RWPE2 (cell line): ENCODE data around the gene ZIM2.

ENCODE experiments used
- ATAC-seq: fragments of 200-7000 bp; cut with Tn5 transposase; 3 replicates; pipeline ENCODE4 v1.9.1; 2021; ENCODE audit warnings: low read depth
- DNase-seq: peaks from one replicate; pipeline ENCODE4 v3.0.0-alpha.2; 2020; ENCODE audit warnings: low spot score
- H3K27ac ChIP-seq: fragments of 450-650 bp; 2 replicates; pipeline ENCODE4 v1.5.1; 2017; ENCODE audit warnings: mild to moderate bottlenecking; ENCODE audit not compliant: poor library complexity, severe bottlenecking
- H3K27me3 ChIP-seq: fragments of 250-450 bp; sonication (Bioruptor Pico); 2 replicates; pipeline ENCODE4 v1.5.1; 2021; ENCODE audit warnings: mild to moderate bottlenecking, moderate library complexity; ENCODE audit not compliant: insufficient read depth, poor library complexity, severe bottlenecking
- H3K36me3 ChIP-seq: fragments of 250-450 bp; sonication (Bioruptor Pico); 2 replicates; pipeline ENCODE4 v1.5.1; 2020; ENCODE audit warnings: low read depth, mild to moderate bottlenecking, moderate library complexity
- H3K4me1 ChIP-seq: fragments of 250-450 bp; sonication (Bioruptor Pico); 2 replicates; pipeline ENCODE4 v1.5.1; 2021; ENCODE audit warnings: mild to moderate bottlenecking, moderate library complexity; ENCODE audit not compliant: insufficient read depth, poor library complexity, severe bottlenecking
- H3K4me3 ChIP-seq: fragments of 250-450 bp; sonication (Bioruptor Pico); 2 replicates; pipeline ENCODE4 v1.5.1; 2021; ENCODE audit warnings: mild to moderate bottlenecking, moderate library complexity; ENCODE audit not compliant: severe bottlenecking
- H3K9me3 ChIP-seq: fragments of 250-450 bp; sonication (Bioruptor Pico); 2 replicates; pipeline ENCODE4 v1.5.1; 2021; ENCODE audit warnings: mild to moderate bottlenecking, moderate library complexity; ENCODE audit not compliant: severe bottlenecking
- TF ChIP-seq, protein P1 (sequence below): fragments of 450-650 bp; IDR thresholded peaks from one replicate; pipeline ENCODE4 v1.5.1; 2017; ENCODE audit warnings: mild to moderate bottlenecking, moderate library complexity; ENCODE audit not compliant: poor library complexity, severe bottlenecking

The ZIM2 gene

DNA sequence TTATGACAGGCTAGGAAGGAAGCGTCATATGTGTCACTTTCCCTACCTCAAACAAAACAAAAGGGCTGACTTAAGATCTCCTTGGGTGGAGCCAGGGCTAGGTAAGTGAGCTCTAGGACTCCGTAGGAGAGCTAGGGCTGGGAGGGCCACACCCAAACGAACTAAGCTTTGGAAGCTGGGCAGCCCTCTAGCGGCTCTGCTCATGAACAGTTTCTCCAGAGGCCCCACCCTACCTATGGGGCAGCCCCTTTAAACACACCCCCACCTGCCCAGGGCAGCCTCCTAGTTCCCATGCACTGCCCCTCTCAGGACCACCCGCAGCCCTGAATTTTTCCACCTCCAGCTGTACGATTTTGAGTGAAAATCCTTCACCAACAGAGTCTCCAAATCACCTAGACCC lies 3.5 kb downstream of the ZIM2 start:
- H3K27me3 ChIP-seq: no peaks in the 10 kb centered on the region
- H3K9me3 ChIP-seq: peaks cover 7% of the 10 kb centered on the region
- peak overlapping the region; percentile 32 for H3K4me3 ChIP-seq
- TF ChIP-seq, protein P1, sequence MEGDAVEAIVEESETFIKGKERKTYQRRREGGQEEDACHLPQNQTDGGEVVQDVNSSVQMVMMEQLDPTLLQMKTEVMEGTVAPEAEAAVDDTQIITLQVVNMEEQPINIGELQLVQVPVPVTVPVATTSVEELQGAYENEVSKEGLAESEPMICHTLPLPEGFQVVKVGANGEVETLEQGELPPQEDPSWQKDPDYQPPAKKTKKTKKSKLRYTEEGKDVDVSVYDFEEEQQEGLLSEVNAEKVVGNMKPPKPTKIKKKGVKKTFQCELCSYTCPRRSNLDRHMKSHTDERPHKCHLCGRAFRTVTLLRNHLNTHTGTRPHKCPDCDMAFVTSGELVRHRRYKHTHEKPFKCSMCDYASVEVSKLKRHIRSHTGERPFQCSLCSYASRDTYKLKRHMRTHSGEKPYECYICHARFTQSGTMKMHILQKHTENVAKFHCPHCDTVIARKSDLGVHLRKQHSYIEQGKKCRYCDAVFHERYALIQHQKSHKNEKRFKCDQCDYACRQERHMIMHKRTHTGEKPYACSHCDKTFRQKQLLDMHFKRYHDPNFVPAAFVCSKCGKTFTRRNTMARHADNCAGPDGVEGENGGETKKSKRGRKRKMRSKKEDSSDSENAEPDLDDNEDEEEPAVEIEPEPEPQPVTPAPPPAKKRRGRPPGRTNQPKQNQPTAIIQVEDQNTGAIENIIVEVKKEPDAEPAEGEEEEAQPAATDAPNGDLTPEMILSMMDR: no peak
- no peak for ATAC-seq
- H3K36me3 ChIP-seq: no peaks in the 10 kb centered on the region
- DNase-seq: no peak
- no peaks in the 10 kb centered on the region for H3K4me1 ChIP-seq
- H3K27ac ChIP-seq: no peak overlapping the region

DNA sequence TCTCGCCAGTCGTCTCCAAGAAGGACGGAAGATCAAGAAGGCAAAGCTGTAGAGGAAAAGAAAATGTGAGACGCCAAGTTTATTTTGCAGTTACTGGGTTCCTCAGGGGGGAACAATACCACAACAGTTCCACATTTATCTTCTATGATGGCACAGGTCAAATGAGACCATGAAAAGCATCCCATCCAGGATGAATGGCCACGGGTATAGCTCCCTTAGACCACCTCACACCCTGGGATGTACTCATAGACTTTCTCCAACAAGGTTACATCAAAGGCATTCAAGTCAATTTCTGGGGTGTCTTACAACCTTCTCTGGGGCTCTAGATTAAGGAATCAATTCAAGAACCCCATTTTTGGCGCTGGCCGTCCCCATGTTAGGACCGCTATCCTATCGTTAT lies 4.5 kb downstream of the ZIM2 start:
- H3K4me1 ChIP-seq: no peaks in the 10 kb centered on the region
- TF ChIP-seq, protein P1: no peak
- H3K27ac ChIP-seq: no peak overlapping the region
- H3K36me3 ChIP-seq: no peaks in the 10 kb centered on the region
- ATAC-seq (no peak), DNase-seq (no peak)
- no peak overlapping the region for H3K4me3 ChIP-seq
- H3K9me3 ChIP-seq: peaks cover 7% of the 10 kb centered on the region
- H3K27me3 ChIP-seq: no peaks in the 10 kb centered on the region

DNA sequence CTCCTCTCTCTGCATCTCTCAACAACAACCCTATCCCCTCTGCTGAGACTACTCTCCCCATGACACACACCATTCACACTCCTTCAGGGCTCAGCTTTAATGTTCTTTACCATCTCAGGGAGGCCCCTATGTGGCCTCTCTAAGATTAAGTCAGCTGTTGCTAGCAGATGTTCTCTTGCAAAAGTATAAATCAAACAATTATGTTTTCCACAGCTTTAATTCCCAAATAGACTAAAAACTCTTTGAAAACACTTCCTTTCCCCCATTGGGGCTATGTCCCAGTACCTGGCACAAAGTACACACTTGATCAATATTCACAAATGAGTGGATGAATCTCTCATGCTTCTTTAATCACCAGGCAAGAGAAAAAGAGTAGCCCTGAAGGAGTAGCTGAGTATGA lies 5.1 kb downstream of the ZIM2 start:
- TF ChIP-seq, protein P1: no peak
- Histone ChIP-seq H3K27me3 (no peaks in the 10 kb centered on the region), H3K36me3 (no peaks in the 10 kb centered on the region), H3K4me3 (no peak overlapping the region), H3K4me1 (no peaks in the 10 kb centered on the region), H3K27ac (no peak overlapping the region), H3K9me3 (peaks cover 7% of the 10 kb centered on the region)
- no peak for DNase-seq
- ATAC-seq: no peak

- Histone ChIP-seq H3K36me3 (no peaks in the 10 kb centered on the region), H3K27ac (no peak overlapping the region), H3K9me3 (peaks cover 7% of the 10 kb centered on the region), H3K27me3 (no peaks in the 10 kb centered on the region), H3K4me1 (no peaks in the 10 kb centered on the region), H3K4me3 (no peak overlapping the region)
- ATAC-seq: no peak
- TF ChIP-seq, protein P1: no peak
- no peak for DNase-seq
Measured at GRCh38 chr19:56834564-56835375, 5.8 kb downstream of the ZIM2 start.

DNA sequence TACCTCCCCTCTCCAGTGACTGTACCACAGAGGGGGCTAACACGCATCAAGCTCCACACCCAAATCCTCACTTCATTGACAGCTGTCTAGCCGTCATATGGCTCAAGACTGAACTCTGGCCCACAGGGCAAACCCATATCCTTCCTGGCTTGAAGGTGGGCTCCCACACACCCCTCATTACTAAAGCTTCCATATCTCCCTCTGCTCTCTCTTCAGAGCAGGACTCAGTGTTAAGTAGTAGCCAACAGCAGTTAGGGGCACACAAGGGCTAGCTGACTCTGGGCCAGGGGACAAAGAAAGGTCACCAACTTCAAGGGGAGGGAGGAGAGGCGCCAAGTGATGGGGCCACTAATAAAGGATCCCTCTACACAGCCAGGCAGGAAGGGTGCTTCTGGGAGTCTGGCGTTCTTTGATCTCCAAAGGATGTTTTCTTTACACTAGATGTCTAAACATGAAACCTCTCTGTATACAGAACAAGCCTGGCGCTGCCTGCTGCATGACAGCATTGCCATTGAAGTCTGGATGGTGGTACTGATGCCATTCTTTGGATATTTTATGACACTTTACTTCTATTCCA lies 8.1 kb downstream of the ZIM2 start:
- Histone ChIP-seq H3K27me3 (no peaks in the 10 kb centered on the region), H3K27ac (no peak overlapping the region), H3K4me1 (no peaks in the 10 kb centered on the region), H3K36me3 (no peaks in the 10 kb centered on the region), H3K9me3 (peaks cover 6% of the 10 kb centered on the region), H3K4me3 (no peak overlapping the region)
- ATAC-seq (no peak), DNase-seq (no peak)
- TF ChIP-seq, protein P1: no peak
